DND-41 (cell line): ENCODE measurements around the gene AUTS2.

ENCODE experiments used
- ATAC-seq: fragments of 200-7000 bp; cut with Tn5 transposase; 3 replicates; pipeline ENCODE4 v1.9.1; 2021; ENCODE audit warnings: low read depth; ENCODE audit not compliant: insufficient read depth
- DNase-seq: peaks from one replicate; pipeline ENCODE4 v3.0.0-alpha.2; 2020
- H2AFZ ChIP-seq: 2 replicates; pipeline ENCODE4 v1.6.0; 2012; ENCODE audit warnings: low read depth, low read length
- H3K27ac ChIP-seq: 2 replicates; pipeline ENCODE4 v1.5.1; 2012; ENCODE audit warnings: low read length, inconsistent platforms
- H3K27me3 ChIP-seq: fragments of 200-600 bp; sonication (generic); 2 replicates; pipeline ENCODE4 v1.6.0; 2012; ENCODE audit warnings: low read length, mild to moderate bottlenecking, inconsistent platforms; ENCODE audit not compliant: insufficient read depth, poor library complexity
- H3K36me3 ChIP-seq: 2 replicates; pipeline ENCODE4 v1.5.1; 2012; ENCODE audit warnings: low read length, inconsistent platforms; ENCODE audit not compliant: insufficient read depth
- H3K4me1 ChIP-seq: 2 replicates; pipeline ENCODE4 v1.5.1; 2012; ENCODE audit warnings: mild to moderate bottlenecking, low read length; ENCODE audit not compliant: insufficient read depth
- H3K4me2 ChIP-seq: 2 replicates; pipeline ENCODE4 v1.6.0; 2012; ENCODE audit warnings: mild to moderate bottlenecking, moderate library complexity, low read length, inconsistent platforms; ENCODE audit not compliant: insufficient read depth
- H3K4me3 ChIP-seq, 2 experiments: fragments of 200-600 bp in 1 of 2; shearing (Covaris generic) in 1 of 2; 2 replicates each; pipeline ENCODE4 v1.5.1; 2012 to 2016; ENCODE audit warnings: inconsistent platforms in 2 of 2, low read length in 2 of 2, mild to moderate bottlenecking in 2 of 2, low read depth in 1 of 2, moderate library complexity in 1 of 2
- H3K79me2 ChIP-seq: 2 replicates; pipeline ENCODE4 v1.6.0; 2012; ENCODE audit warnings: low read length, inconsistent platforms; ENCODE audit not compliant: insufficient read depth
- H3K9ac ChIP-seq: 2 replicates; pipeline ENCODE4 v1.6.0; 2012; ENCODE audit warnings: low read depth, mild to moderate bottlenecking, inconsistent platforms, low read length, moderate library complexity
- H3K9me3 ChIP-seq: 2 replicates; pipeline ENCODE4 v1.5.1; 2012; ENCODE audit warnings: low read length, moderate library complexity, mild to moderate bottlenecking, inconsistent platforms; ENCODE audit not compliant: insufficient read depth, severe bottlenecking
- H4K20me1 ChIP-seq: 2 replicates; pipeline ENCODE4 v1.6.0; 2012; ENCODE audit warnings: low read length; ENCODE audit not compliant: insufficient read depth
- CTCF ChIP-seq: IDR thresholded peaks from 2 replicates; pipeline ENCODE4 v1.5.1; 2012; ENCODE audit warnings: borderline replicate concordance, low read length, moderate library complexity, mild to moderate bottlenecking; ENCODE audit not compliant: poor library complexity, severe bottlenecking; ENCODE audit errors: extremely low read depth
- EZH2 ChIP-seq: IDR thresholded peaks from 3 replicates; pipeline ENCODE4 v1.6.1; 2012; ENCODE audit warnings: borderline replicate concordance, low read depth, mild to moderate bottlenecking, moderate library complexity, low read length, inconsistent platforms; ENCODE audit not compliant: severe bottlenecking

Gene AUTS2

DNA sequence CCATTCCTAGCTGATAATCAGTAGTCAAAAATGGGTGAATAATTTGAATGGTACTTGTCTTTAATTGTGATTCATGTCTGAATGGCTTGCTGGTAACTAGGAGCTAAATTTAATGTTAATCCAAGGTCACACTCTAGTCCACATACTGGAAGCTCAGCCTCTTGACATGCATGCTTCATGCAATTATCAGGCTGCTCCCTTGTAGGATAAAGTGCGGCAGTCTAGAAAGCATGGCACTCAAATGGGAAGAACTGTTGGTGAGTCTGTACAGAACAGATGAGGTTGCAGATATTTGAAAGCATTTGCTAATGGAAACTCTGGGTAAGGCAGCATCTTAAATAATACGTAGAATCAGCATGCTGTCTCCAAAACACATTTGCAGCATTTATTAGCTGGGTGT lies 499.4 kb downstream of the AUTS2 start:
- H3K27ac ChIP-seq = no peak overlapping the region
- DNase-seq = no peak
- no peaks in the 10 kb centered on the region for H3K9me3 ChIP-seq
- no peaks in the 10 kb centered on the region for H3K36me3 ChIP-seq
- H2AFZ ChIP-seq = no peak overlapping the region
- no peaks in the 10 kb centered on the region for H3K27me3 ChIP-seq
- no peak for TF ChIP-seq EZH2
- no peak for TF ChIP-seq CTCF
- H4K20me1 ChIP-seq = no peaks in the 10 kb centered on the region
- H3K79me2 ChIP-seq = no peaks in the 10 kb centered on the region
- no peak overlapping the region for H3K4me2 ChIP-seq
- H3K9ac ChIP-seq = no peak overlapping the region
- ATAC-seq = no peak
- H3K4me1 ChIP-seq = no peaks in the 10 kb centered on the region
- no peak overlapping the region for H3K4me3 ChIP-seq

DNA sequence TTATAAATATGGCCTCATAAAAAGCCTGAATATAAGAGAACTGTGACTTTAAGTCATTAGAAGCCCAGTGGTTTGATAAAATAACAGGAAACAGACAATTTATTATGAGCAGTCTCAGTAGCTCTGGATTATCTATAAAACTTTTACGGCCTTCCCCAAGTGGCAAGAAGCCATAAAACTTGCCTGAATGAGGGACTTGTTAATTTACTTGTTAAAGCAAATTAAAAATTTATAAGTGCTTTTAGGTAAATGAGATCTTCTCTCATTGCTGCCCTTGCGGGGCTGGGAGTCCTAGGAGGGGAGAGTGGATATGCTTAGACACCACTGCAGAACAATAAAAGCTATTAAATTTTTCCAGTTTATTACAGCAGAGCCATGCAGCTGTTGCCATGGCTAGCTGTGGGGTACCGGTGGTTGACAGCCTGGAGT lies 499.9 kb downstream of the AUTS2 start:
- Histone ChIP-seq H3K4me2 (no peak overlapping the region), H3K27me3 (no peaks in the 10 kb centered on the region), H3K9ac (no peak overlapping the region), H3K79me2 (no peaks in the 10 kb centered on the region), H3K27ac (no peak overlapping the region), H2AFZ (no peak overlapping the region), H3K4me3 (no peak overlapping the region), H4K20me1 (no peaks in the 10 kb centered on the region), H3K4me1 (no peaks in the 10 kb centered on the region), H3K9me3 (no peaks in the 10 kb centered on the region), H3K36me3 (no peaks in the 10 kb centered on the region)
- ATAC-seq = no peak
- no peak for DNase-seq
- TF ChIP-seq CTCF (no peak), EZH2 (no peak)

DNA sequence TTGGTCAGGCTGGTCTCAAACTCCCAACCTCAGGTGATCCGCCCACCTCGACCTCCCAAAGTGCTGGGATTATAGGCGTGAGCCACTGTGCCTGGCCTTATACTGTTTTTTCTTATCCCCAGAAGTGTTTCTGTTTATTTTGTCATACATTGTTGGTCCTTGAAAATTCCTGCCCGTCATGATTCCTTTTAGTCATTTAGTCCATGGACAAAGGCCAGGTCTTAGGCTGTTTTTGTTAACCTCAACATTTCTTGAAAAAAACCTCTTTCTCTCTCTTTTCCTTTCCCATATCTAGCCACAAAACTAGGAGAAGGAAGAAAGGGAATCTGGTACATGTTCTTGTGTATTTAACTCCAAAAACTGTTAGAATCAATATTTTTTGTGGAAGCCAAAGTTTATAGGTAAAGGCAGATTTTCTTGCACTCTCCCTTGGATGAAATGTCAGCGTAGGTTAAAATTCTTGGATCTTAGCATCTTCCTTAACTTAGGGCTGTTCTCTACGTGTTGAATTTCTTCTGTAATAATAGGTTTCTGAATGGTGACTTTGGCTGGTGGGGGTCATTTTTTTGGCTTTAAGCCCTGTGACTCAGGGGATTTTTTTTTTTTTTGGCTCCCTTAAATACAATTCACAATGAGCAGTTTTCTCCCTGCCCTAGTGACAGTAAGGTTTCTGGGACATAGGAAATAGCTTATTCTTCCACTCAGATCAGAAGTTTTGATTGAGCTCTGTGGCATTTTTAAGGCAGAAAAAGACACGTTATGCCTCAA lies 500.8 kb downstream of the AUTS2 start:
- ATAC-seq (no peak), DNase-seq (no peak)
- TF ChIP-seq CTCF = no peak
- TF ChIP-seq EZH2 = no peak
- no peak overlapping the region for H2AFZ ChIP-seq
- no peaks in the 10 kb centered on the region for H4K20me1 ChIP-seq
- no peaks in the 10 kb centered on the region for H3K27me3 ChIP-seq
- H3K79me2 ChIP-seq = no peaks in the 10 kb centered on the region
- H3K4me2 ChIP-seq = no peak overlapping the region
- no peaks in the 10 kb centered on the region for H3K36me3 ChIP-seq
- H3K9ac ChIP-seq = no peak overlapping the region
- no peaks in the 10 kb centered on the region for H3K4me1 ChIP-seq
- no peak overlapping the region for H3K27ac ChIP-seq
- H3K4me3 ChIP-seq = no peak overlapping the region
- H3K9me3 ChIP-seq = no peaks in the 10 kb centered on the region
